Measurements from ENCODE around the gene CORO2B.
A peak's percentile ranks its signal among the peaks of the same experiment; 100 is the strongest.

CORO2B gene

DNA sequence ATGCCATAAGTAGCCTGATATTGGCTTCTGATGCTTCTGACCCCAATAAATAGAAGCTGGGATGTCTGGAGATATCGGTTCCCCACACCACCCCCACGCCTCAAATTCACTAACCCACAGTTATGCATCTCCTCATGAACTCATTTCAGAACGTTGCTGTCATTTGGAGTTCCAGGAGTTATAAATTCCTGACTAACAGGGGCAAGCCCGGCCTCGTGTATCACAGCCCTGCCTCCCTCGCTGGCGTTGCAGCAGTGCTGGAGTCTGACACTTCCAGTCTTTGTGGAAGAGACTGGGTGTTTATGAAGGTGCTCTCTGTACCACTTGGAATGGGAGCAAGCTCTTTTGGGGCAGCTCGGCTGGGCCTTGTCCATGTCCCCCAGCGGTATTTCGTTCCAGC lies 140.9 kb downstream of the CORO2B start:
- no peak for DNase-seq (ENCODE audit: low read depth in 1 of 2, low spot score in 1 of 2)
- Histone ChIP-seq H3K27me3 (ENCODE audit: insufficient read depth, poor library complexity, severe bottlenecking) (no peaks in the 10 kb centered on the region), H3K4me3 (replicated peaks; ENCODE audit: insufficient read depth, low read length) (no peak overlapping the region), H3K27ac (replicated peaks) (no peak overlapping the region)
- no peak for TF ChIP-seq CTCF (IDR thresholded peaks at IDR 0.05; ENCODE audit: insufficient read depth, low read length)

DNA sequence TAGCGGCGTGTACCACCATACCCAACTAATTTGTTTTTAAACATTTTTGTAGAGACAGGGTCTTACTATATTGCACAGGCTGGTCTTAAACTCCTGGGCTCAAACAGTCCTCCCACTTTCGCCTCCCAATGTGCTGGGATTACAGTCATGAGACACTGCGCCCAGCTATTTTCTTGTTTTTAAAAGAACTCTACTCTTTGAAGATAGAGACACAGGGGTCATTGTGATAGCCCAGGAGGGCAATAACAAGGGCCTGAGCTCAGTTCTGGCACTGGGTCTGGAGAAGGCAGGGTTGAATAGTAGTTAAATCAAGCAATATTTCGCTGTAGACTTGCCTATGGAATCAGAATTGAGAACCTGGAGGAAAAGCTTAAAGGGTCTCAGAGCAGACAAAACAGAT lies 143.1 kb downstream of the CORO2B start:
- TF ChIP-seq GABPA (IDR thresholded peaks at IDR 0.05; ENCODE audit: low read depth) (no peak), CTCF (IDR thresholded peaks at IDR 0.05; ENCODE audit: insufficient read depth, low read length) (no peak), REST (IDR thresholded peaks at IDR 0.05; ENCODE audit: insufficient replicate concordance, low read depth) (no peak)
- no peaks in the 10 kb centered on the region for H3K27me3 ChIP-seq (ENCODE audit: insufficient read depth, poor library complexity, severe bottlenecking)
- no peak overlapping the region for H3K27ac ChIP-seq (replicated peaks)
- DNase-seq (ENCODE audit: low read depth in 1 of 2, low spot score in 1 of 2): no peak
- H3K4me3 ChIP-seq (replicated peaks; ENCODE audit: insufficient read depth, low read length): no peak overlapping the region

GRCh38 chr15:68725736-68726135 lies 146.9 kb downstream of the CORO2B start:
- Histone ChIP-seq H3K27me3 (ENCODE audit: insufficient read depth, poor library complexity, severe bottlenecking) (no peaks in the 10 kb centered on the region), H3K27ac (replicated peaks) (peak overlapping the region; percentile 39), H3K4me3 (replicated peaks; ENCODE audit: insufficient read depth, low read length) (no peak overlapping the region)
- peak; percentile 78 to 88 for DNase-seq (ENCODE audit: low read depth in 1 of 2, low spot score in 1 of 2)
- TF ChIP-seq SPI1 (IDR thresholded peaks at IDR 0.05; ENCODE audit: borderline replicate concordance, low read depth) (peak; percentile 59; the same call in 1 of the 2 replicates), GABPA (IDR thresholded peaks at IDR 0.05; ENCODE audit: low read depth) (no peak; the same call in 1 of the 2 replicates), POLR2AphosphoS5 (IDR thresholded peaks at IDR 0.05; ENCODE audit: low read depth) (peak; percentile 65)

- H3K27me3 ChIP-seq (ENCODE audit: insufficient read depth, poor library complexity, severe bottlenecking): no peaks in the 10 kb centered on the region
- DNase-seq (ENCODE audit: low read depth in 1 of 2, low spot score in 1 of 2): no peak
Measured at GRCh38 chr15:68726246-68726645, 147.5 kb downstream of the CORO2B start.

More at GRCh38 chr15:68726246-68726645, 147.5 kb downstream of the CORO2B start:
- TF ChIP-seq CTCF (IDR thresholded peaks at IDR 0.05; ENCODE audit: insufficient read depth, low read length) (no peak), SPI1 (IDR thresholded peaks at IDR 0.05; ENCODE audit: borderline replicate concordance, low read depth) (no peak), REST (IDR thresholded peaks at IDR 0.05; ENCODE audit: insufficient replicate concordance, low read depth) (no peak), GABPA (IDR thresholded peaks at IDR 0.05; ENCODE audit: low read depth) (no peak), POLR2AphosphoS5 (IDR thresholded peaks at IDR 0.05; ENCODE audit: low read depth) (no peak)
- peak overlapping the region; percentile 39 for H3K27ac ChIP-seq (replicated peaks)
- no peak overlapping the region for H3K4me3 ChIP-seq (replicated peaks; ENCODE audit: insufficient read depth, low read length)
